ENCODE data around the gene ADGRG7.
A peak's percentile ranks its signal among the peaks of the same experiment; 100 is the strongest.
"Not testable (repeated sequence)": the region's sequence is repeated elsewhere in the genome, so short reads cannot be mapped to it uniquely, and the experiment has no call there.

The ADGRG7 gene

GRCh38 chr3:100609305-100609704 lies at the start of gene ADGRG7:
Gene ADGRG7 (plus strand): TSS chr3:100609601. CDS start chr3:100609857, 256 bp downstream.
- in situ Hi-C loops (cut with HindIII; ENCODE audit: low pct_ligation_motif_present, low pct_unique_long_range_greater_than_20kb, low sequenced_read_pairs) = no loop called here

GRCh38 chr3:100560426-100560825 lies 49.0 kb upstream of the ADGRG7 start:
- in situ Hi-C loops (cut with HindIII; ENCODE audit: low pct_ligation_motif_present, low pct_unique_long_range_greater_than_20kb, low sequenced_read_pairs) = no loop called here

More at GRCh38 chr3:100609305-100609704, at the start of gene ADGRG7:
- no peak for DNase-seq

GRCh38 chr3:100561459-100562158 lies 47.8 kb upstream of the ADGRG7 start:
- no peak for DNase-seq
- in situ Hi-C loops (cut with HindIII; ENCODE audit: low pct_ligation_motif_present, low pct_unique_long_range_greater_than_20kb, low sequenced_read_pairs) = no loop called here

More at GRCh38 chr3:100560426-100560825, 49.0 kb upstream of the ADGRG7 start:
- no peak for DNase-seq

GRCh38 chr3:100562224-100562857 lies 47.1 kb upstream of the ADGRG7 start:
- in situ Hi-C loops (cut with HindIII; ENCODE audit: low pct_ligation_motif_present, low pct_unique_long_range_greater_than_20kb, low sequenced_read_pairs) = no loop called here
- no peak for DNase-seq

- in situ Hi-C loops (cut with HindIII; ENCODE audit: low pct_ligation_motif_present, low pct_unique_long_range_greater_than_20kb, low sequenced_read_pairs) = no loop called here
- DNase-seq = no peak
Observed at GRCh38 chr3:100563228-100563627, 46.2 kb upstream of the ADGRG7 start.

GRCh38 chr3:100563652-100564211 lies 45.7 kb upstream of the ADGRG7 start:
- in situ Hi-C loops (cut with HindIII; ENCODE audit: low pct_ligation_motif_present, low pct_unique_long_range_greater_than_20kb, low sequenced_read_pairs) = no loop called here
- DNase-seq = no peak

- in situ Hi-C loops (cut with HindIII; ENCODE audit: low pct_ligation_motif_present, low pct_unique_long_range_greater_than_20kb, low sequenced_read_pairs) = no loop called here
- no peak for DNase-seq
Observed at GRCh38 chr3:100570811-100571210, 38.6 kb upstream of the ADGRG7 start.

GRCh38 chr3:100574536-100574935 lies 34.9 kb upstream of the ADGRG7 start:
- in situ Hi-C loops (cut with HindIII; ENCODE audit: low pct_ligation_motif_present, low pct_unique_long_range_greater_than_20kb, low sequenced_read_pairs) = no loop called here
- DNase-seq = no peak

GRCh38 chr3:100575704-100576103 lies 33.7 kb upstream of the ADGRG7 start:
- in situ Hi-C loops (cut with HindIII; ENCODE audit: low pct_ligation_motif_present, low pct_unique_long_range_greater_than_20kb, low sequenced_read_pairs) = no loop called here
- DNase-seq = no peak

GRCh38 chr3:100577382-100578008 lies 31.9 kb upstream of the ADGRG7 start:
- DNase-seq = no peak
- in situ Hi-C loops (cut with HindIII; ENCODE audit: low pct_ligation_motif_present, low pct_unique_long_range_greater_than_20kb, low sequenced_read_pairs) = no loop called here

- no peak for DNase-seq
- in situ Hi-C loops (cut with HindIII; ENCODE audit: low pct_ligation_motif_present, low pct_unique_long_range_greater_than_20kb, low sequenced_read_pairs) = no loop called here
Observed at GRCh38 chr3:100578646-100579045, 30.8 kb upstream of the ADGRG7 start.

- in situ Hi-C loops (cut with HindIII; ENCODE audit: low pct_ligation_motif_present, low pct_unique_long_range_greater_than_20kb, low sequenced_read_pairs) = no loop called here
- no peak for DNase-seq
Observed at GRCh38 chr3:100580147-100580546, 29.3 kb upstream of the ADGRG7 start.

GRCh38 chr3:100581650-100582049 lies 27.8 kb upstream of the ADGRG7 start:
- in situ Hi-C loops (cut with HindIII; ENCODE audit: low pct_ligation_motif_present, low pct_unique_long_range_greater_than_20kb, low sequenced_read_pairs) = no loop called here
- DNase-seq = no peak

GRCh38 chr3:100582157-100582556 lies 27.2 kb upstream of the ADGRG7 start:
- in situ Hi-C loops (cut with HindIII; ENCODE audit: low pct_ligation_motif_present, low pct_unique_long_range_greater_than_20kb, low sequenced_read_pairs); DNase-seq: not testable (repeated sequence)

GRCh38 chr3:100584101-100584660 lies 25.2 kb upstream of the ADGRG7 start:
- DNase-seq = no peak
- in situ Hi-C loops (cut with HindIII; ENCODE audit: low pct_ligation_motif_present, low pct_unique_long_range_greater_than_20kb, low sequenced_read_pairs) = no loop called here

- no peak for DNase-seq
- in situ Hi-C loops (cut with HindIII; ENCODE audit: low pct_ligation_motif_present, low pct_unique_long_range_greater_than_20kb, low sequenced_read_pairs) = no loop called here
Observed at GRCh38 chr3:100586832-100587231, 22.6 kb upstream of the ADGRG7 start.

- DNase-seq = no peak
- in situ Hi-C loops (cut with HindIII; ENCODE audit: low pct_ligation_motif_present, low pct_unique_long_range_greater_than_20kb, low sequenced_read_pairs) = no loop called here
Observed at GRCh38 chr3:100588251-100588650, 21.1 kb upstream of the ADGRG7 start.

- DNase-seq = peak; percentile 71
- in situ Hi-C loops (cut with HindIII; ENCODE audit: low pct_ligation_motif_present, low pct_unique_long_range_greater_than_20kb, low sequenced_read_pairs) = no loop called here
Observed at GRCh38 chr3:100590114-100590839, 19.1 kb upstream of the ADGRG7 start.

GRCh38 chr3:100590840-100591147 lies 18.6 kb upstream of the ADGRG7 start:
- in situ Hi-C loops (cut with HindIII; ENCODE audit: low pct_ligation_motif_present, low pct_unique_long_range_greater_than_20kb, low sequenced_read_pairs) = no loop called here
- DNase-seq = no peak

All from ACHN (cell line).